Sigmoid colon (tissue), 7 donors: ENCODE results near the gene MACF1. TPM values are rescaled to one million over a fixed set of nuclear protein-coding genes. Genes with fewer than 3 reads are reported as not detected.

Experiments
- DNase-seq: peaks from one replicate; pipeline ENCODE4 v3.0.0-alpha.2; 2019
- H3K27ac ChIP-seq, 4 donors: fragments of 200-600 bp; sonication (generic); one replicate each; pipeline ENCODE4 v1.5.1; 2016 to 2019; ENCODE audit warnings: mild to moderate bottlenecking in 1 of 4
- H3K27me3 ChIP-seq, 3 donors: fragments of 200-600 bp; sonication (generic); one replicate each; pipeline ENCODE4 v1.5.1; 2019; ENCODE audit warnings: mild to moderate bottlenecking in 1 of 3
- H3K36me3 ChIP-seq, 4 donors: fragments of 200-600 bp; sonication (generic); one replicate each; pipeline ENCODE4 v1.5.1; 2016 to 2019
- H3K4me1 ChIP-seq, 4 donors: fragments of 200-600 bp; sonication (generic); one replicate each; pipeline ENCODE4 v1.5.1; 2017 to 2019
- H3K4me3 ChIP-seq, 4 donors: fragments of 200-600 bp; sonication (generic); one replicate each; pipeline ENCODE4 v1.5.1; 2017 to 2019; ENCODE audit warnings: mild to moderate bottlenecking in 2 of 4, moderate library complexity in 1 of 4
- H3K9me3 ChIP-seq, 4 donors: fragments of 200-600 bp in 3 of 4; sonication (generic) in 3 of 4; one replicate each; pipeline versions ENCODE4 v1.5.1 to v1.6.1; 2013 to 2019
- CTCF ChIP-seq, 4 experiments: fragments of 450-650 bp in 3 of 4; fragments of 200-600 bp in 1 of 4; IDR thresholded peaks; one replicate each; pipeline ENCODE4 v1.5.1; 2016 to 2019; ENCODE audit warnings: antibody characterized with exemption in 4 of 4, mild to moderate bottlenecking in 3 of 4, moderate library complexity in 2 of 4
- EP300 ChIP-seq, 4 donors: sonication (generic); formaldehyde crosslinking; IDR thresholded peaks; one replicate each; pipeline ENCODE4 v1.6.1; 2017; ENCODE audit warnings: antibody characterized with exemption in 4 of 4
- POLR2A ChIP-seq, 2 donors: fragments of 450-650 bp; IDR thresholded peaks; one replicate each; pipeline ENCODE4 v1.6.1; 2016; ENCODE audit warnings: antibody characterized with exemption in 2 of 2, mild to moderate bottlenecking in 2 of 2, moderate library complexity in 2 of 2
- POLR2AphosphoS5 ChIP-seq, 4 donors: sonication (generic); formaldehyde crosslinking; IDR thresholded peaks; one replicate each; pipeline ENCODE4 v1.6.1; 2017; ENCODE audit warnings: antibody characterized with exemption in 4 of 4
- WGBS, 2 donors: extraction: QIAGEN DNeasy Blood & Tissue Kit; methylation state at CpG; one replicate each; pipeline ENCODE4 v1.1.7; 2013; 5-methylcytosine and 5-hydroxymethylcytosine counted together
- intact Hi-C: fragments of 100-400 bp; cut with DNase I; formaldehyde crosslinking; loops from one replicate; pipeline ENCODE4 v1.15.1; 2023
- polyA plus RNA-seq, 3 donors: library from polyadenylated mRNA; stranded (reverse); fragments of 200-250 nt; gene quantifications; one replicate each; pipeline ENCODE4 v1.2.3, GENCODE V29; 2013
- total RNA-seq, 4 donors: library from RNA; depleted of rRNA; stranded (reverse); fragments of >200 nt; gene quantifications; one replicate each; pipeline ENCODE4 v1.1.0, GENCODE V29; 2016
- donor health status: healthy with polysubstance abuse.
- donor health status: Bipolar disorder and iron deficiency.
- donor health status: healthy.

MACF1 gene
- total and polyA plus RNA-seq, 7 donors: 16.0 to 657 (median 292) TPM

- peaks cover 0 to 7% (median 0%) of the 10 kb centered on the region in 4 donors for H3K4me1 ChIP-seq
- DNase-seq: no peak
- no peak for TF ChIP-seq POLR2AphosphoS5 (IDR thresholded peaks at IDR 0.05)
- TF ChIP-seq POLR2A (IDR thresholded peaks at IDR 0.05): no peak
- no peak for TF ChIP-seq CTCF (IDR thresholded peaks at IDR 0.05)
- no peak for TF ChIP-seq EP300 (IDR thresholded peaks at IDR 0.05)
- no peaks in the 10 kb centered on the region for H3K9me3 ChIP-seq
- H3K4me3 ChIP-seq: no peak overlapping the region
- intact Hi-C loops: no loop called here
- no peak overlapping the region for H3K27ac ChIP-seq
- H3K27me3 ChIP-seq: no peaks in the 10 kb centered on the region
- 92 to 94% methylated on average over 4 of the region's 4 CpGs for WGBS, 2 donors
- peaks cover 10 to 94% (median 39%) of the 10 kb centered on the region in 4 donors for H3K36me3 ChIP-seq
Measured at GRCh38 chr1:39310691-39311090, 106.2 kb downstream of the MACF1 start.

GRCh38 chr1:39317111-39317510, 112.6 kb downstream of the MACF1 start:
- peaks cover 0 to 12% (median 3%) of the 10 kb centered on the region in 4 donors for H3K4me1 ChIP-seq
- WGBS, 2 donors: 95% methylated on average over 8 of the region's 8 CpGs
- H3K9me3 ChIP-seq: no peaks in the 10 kb centered on the region
- TF ChIP-seq POLR2AphosphoS5 (IDR thresholded peaks at IDR 0.05) (no peak), EP300 (IDR thresholded peaks at IDR 0.05) (no peak), POLR2A (IDR thresholded peaks at IDR 0.05) (no peak), CTCF (IDR thresholded peaks at IDR 0.05) (no peak)
- H3K27ac ChIP-seq: peak overlapping the region in 1 of 4 donors; percentile 25
- H3K4me3 ChIP-seq: no peak overlapping the region
- H3K36me3 ChIP-seq: peaks cover 0 to 100% (median 56%) of the 10 kb centered on the region in 4 donors
- DNase-seq: no peak
- intact Hi-C loops: no loop called here
- H3K27me3 ChIP-seq: no peaks in the 10 kb centered on the region

GRCh38 chr1:39317910-39318633, 113.6 kb downstream of the MACF1 start:
- peak overlapping the region in 2 of 4 donors; percentile 12 to 25 for H3K27ac ChIP-seq

GRCh38 chr1:39321979-39322378, 117.5 kb downstream of the MACF1 start:
- Histone ChIP-seq H3K27ac (peak overlapping the region in 3 of 4 donors; percentile 62 to 81 (median 70)), H3K36me3 (peaks cover 22 to 98% (median 72%) of the 10 kb centered on the region in 4 donors), H3K9me3 (no peaks in the 10 kb centered on the region), H3K4me3 (no peak overlapping the region), H3K27me3 (no peaks in the 10 kb centered on the region), H3K4me1 (peaks cover 0 to 15% (median 10%) of the 10 kb centered on the region in 4 donors)
- intact Hi-C loops: no loop called here
- WGBS, 2 donors: 85 to 95% methylated on average over 1 of the region's 1 CpG
- TF ChIP-seq POLR2A (IDR thresholded peaks at IDR 0.05): no peak
- TF ChIP-seq EP300 (IDR thresholded peaks at IDR 0.05): no peak
- DNase-seq: no peak

More at GRCh38 chr1:39317910-39318633, 113.6 kb downstream of the MACF1 start:
- Histone ChIP-seq H3K4me3 (no peak overlapping the region), H3K9me3 (no peaks in the 10 kb centered on the region), H3K36me3 (peaks cover 6 to 99% (median 61%) of the 10 kb centered on the region in 4 donors), H3K27me3 (no peaks in the 10 kb centered on the region), H3K4me1 (peaks cover 0 to 20% (median 11%) of the 10 kb centered on the region in 4 donors)
- no peak for TF ChIP-seq EP300 (IDR thresholded peaks at IDR 0.05)
- TF ChIP-seq POLR2A (IDR thresholded peaks at IDR 0.05): no peak
- no peak for TF ChIP-seq CTCF (IDR thresholded peaks at IDR 0.05)
- intact Hi-C loops: no loop called here
- no peak for DNase-seq
- 48 to 67% methylated on average over 6 of the region's 6 CpGs for WGBS, 2 donors

GRCh38 chr1:39322431-39322830, 117.9 kb downstream of the MACF1 start:
- peak overlapping the region in 3 of 4 donors; percentile 62 to 81 (median 70) for H3K27ac ChIP-seq
- no peaks in the 10 kb centered on the region for H3K9me3 ChIP-seq
- H3K4me1 ChIP-seq: peaks cover 0 to 16% (median 10%) of the 10 kb centered on the region in 4 donors
- no peaks in the 10 kb centered on the region for H3K27me3 ChIP-seq
- WGBS, 2 donors: 85 to 86% methylated on average over 6 of the region's 6 CpGs
- H3K36me3 ChIP-seq: peaks cover 22 to 98% (median 71%) of the 10 kb centered on the region in 4 donors
- peak; percentile 71 for DNase-seq
- H3K4me3 ChIP-seq: no peak overlapping the region
- TF ChIP-seq POLR2AphosphoS5 (IDR thresholded peaks at IDR 0.05): peak in 3 of 4 donors; percentile 28 to 65 (median 52)
- TF ChIP-seq CTCF (IDR thresholded peaks at IDR 0.05): no peak
- peak in 2 of 4 donors; percentile 24 to 38 for TF ChIP-seq EP300 (IDR thresholded peaks at IDR 0.05)
- intact Hi-C loops: no loop called here
